Suppressor macrophage treated with lipopolysaccharide for 1 hour (primary cell): ENCODE measurements around the gene PMEPA1.
"Not testable (repeated sequence)": the region's sequence is repeated elsewhere in the genome, so short reads cannot be mapped to it uniquely, and the experiment has no call there.

ENCODE experiments used
- DNase-seq, 3 donors: peaks; one replicate each; pipeline ENCODE4 v3.0.0-alpha.2; 2020 to 2022

Gene PMEPA1

DNA sequence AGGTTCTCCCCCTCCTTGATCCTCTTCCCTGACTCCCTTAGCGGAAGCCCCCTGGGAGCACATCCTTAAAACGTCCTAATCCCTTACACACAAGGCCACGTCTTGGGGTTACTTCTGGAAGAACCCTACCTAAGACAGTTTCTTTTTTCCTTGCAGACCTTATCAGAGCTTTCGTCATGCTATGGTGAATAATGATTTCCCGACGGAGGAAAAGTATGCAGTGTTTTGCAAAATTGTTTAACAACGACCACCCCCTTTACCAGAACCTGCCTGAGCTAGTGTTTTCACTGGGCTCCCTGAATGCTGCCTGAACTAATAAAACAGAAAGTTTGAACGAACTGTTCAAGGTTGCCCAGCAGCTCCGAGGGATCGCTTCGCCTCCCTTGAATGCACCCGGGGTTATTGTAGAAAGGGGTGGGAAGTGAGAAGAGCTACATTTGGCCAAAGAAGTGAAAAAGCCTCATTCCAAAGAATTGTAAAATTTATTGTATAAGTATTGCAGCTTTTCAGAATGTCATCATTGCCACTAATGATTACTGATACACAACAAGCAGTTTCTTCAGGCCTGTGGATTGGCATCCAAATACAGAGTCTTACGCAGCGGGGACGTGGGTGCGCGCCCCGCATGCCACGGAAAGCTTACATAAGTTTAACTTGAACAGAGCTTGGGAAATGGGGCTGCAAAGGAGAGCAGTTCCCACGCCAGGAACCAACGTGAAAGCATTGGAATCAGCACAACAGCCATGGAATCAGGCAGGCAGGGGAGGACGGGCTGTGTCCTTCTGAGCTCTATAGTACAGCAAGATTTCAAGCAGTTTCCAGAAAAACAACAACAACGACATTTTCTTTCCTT is 61.7 kb downstream of the PMEPA1 start:
- DNase-seq: no peak

DNA sequence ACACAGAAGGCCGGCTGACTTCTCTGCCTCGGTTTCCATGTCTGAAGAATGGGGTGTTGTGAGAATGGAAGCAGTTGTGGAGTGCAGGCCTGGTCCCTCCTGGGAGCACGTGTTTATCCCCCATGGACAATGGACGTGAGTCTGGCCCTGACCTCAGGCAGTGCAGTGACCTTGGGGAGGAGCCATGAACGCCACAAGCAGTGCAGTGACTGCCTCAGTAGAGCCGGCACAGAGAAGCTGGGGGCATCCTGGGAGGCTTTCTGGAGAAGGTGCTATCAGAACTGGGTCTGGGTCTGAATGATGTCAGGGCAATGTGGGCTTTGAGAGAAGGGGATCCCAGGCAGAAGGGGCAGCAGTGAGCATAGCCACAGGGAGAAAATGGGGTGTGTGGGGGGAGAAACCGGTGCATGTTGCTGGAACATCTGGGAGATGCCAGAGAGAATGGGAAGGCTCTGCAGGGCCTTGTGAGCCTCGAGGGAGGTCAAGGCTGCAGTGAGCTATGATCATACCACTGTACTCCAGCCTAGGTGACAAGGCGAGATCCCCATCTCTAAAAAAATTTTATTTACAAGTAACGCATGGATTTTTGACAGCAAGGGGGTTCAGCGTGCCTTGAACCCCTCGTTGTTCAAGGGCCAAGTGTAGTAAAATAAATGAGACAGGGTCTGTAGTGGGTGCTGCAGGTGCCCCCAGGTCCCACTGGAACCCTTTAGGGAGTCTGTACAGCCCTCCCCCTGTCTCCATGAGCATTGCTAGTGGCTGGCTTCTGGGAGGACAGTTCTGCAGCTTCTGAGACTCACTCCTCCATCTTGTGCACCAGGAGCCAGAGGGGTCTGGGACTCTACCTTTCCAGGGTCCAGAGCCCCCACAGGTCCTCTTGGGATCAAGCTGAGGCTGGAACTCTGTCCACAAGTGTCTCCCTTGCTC is 62.5 kb downstream of the PMEPA1 start:
- DNase-seq: no peak

DNA sequence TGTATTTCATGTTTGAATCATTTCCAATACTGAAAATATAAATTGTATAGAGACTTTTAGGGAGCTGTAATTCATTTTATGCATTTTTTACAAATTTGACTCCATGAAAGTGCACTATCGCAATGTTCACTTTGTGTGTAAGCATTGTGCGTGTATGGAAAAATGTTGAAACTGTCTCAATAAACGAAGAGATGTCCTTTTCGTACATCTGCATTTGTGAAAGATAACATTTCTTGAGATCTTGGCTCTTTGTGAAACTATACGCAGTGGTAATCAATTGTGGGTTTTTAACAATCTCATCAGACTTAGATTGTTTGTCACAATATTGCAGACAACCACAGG is 70.9 kb downstream of the PMEPA1 start:
- no peak for DNase-seq

DNA sequence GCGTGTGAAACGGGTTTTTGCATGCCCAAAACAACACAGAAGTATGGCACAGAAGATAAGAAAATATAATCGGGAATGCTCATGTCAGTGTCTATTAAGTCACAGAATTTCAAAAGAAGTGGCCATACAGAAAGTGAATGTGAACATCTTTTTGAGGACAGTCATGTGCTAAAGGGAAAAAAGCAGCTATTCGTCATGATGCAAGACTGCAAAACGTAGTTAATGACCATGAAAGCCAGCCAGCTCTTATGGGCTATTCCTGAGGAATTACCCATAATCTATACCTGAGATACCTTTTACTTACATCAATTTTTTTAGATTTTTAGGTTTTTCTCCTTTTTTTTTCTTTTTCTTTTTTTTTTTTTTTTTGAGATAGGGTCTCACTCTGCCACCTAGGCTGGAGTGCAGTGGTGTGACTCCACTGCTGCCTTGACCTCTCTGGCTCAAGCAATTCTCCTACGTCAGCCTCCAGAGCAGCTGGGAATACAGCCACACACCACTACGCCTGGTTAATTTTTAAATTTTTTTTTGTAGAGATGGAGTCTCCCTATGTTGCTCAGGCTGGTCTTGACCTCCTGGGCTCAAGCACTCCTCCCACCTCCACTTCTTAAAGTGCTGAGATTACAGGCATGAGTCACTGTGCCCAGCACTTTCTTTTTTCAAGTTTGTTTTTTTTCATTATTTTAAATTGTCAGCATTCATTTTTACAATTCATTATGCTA is 71.5 kb downstream of the PMEPA1 start:
- DNase-seq: no peak

DNA sequence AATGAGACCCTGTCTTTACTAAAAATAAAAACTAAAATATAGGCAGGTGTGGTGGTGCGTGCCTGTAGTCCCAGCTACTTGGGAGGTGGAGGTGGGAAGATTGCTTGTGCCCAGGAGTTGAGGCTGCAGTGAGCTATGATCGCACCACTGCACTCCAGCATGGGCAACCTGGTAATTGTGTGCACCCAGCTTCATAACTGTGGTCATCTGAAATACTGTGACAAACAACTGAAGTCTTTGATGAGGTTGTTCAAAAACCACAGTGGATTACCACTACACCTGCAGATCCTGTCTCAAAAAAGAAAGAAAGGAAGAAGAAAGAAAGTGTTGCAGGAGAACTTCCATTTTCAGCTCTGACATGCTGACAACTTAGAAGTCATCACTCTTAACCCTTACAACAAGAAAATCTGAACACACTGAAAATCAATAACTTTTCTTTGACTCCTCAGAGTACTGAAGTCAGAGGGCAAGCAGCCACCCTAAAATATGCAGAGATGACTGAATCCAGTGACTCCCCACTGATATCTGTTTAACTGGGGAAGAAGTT is 75.8 kb downstream of the PMEPA1 start:
- no peak for DNase-seq

DNA sequence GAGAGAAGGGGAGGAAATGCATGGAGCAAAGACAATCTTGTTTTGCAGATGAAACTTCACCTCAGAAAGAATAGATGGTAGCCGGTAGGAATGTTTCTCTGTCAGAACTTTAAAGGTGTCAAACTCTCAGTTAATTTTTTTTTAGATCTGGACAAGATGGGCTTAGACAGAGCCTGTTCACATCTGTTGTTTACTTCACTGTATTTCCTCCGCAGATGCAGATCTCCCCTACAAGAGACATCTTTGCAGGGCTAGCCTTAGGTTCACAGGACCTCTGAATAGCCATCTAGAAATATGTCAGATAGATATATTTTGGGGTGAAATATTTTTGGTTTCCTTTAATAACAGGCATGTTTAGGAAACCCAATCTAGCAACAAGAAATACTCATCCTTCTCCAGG is 77.5 kb downstream of the PMEPA1 start:
- DNase-seq: no peak

DNA sequence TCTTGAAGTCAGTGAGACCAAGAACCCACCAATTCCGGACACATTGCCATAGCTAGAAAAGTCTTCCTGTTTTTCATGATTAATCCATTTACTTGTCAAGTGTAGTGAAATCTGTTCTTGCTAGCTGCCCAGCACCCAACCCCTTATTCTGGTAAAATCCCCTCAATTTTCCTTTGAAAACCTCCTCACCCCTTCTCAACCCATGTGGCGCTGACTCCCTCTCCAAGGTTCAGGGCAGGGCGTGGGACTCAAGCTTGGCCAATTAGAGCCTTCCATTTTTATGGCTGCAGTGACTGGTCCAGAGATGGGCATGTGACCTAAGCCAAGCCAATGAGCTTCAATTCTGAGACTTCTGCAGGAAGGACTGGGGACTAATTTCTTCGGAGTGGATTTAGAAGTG is 79.8 kb downstream of the PMEPA1 start:
- DNase-seq: peak; percentile 60 to 70 (median 64)

DNA sequence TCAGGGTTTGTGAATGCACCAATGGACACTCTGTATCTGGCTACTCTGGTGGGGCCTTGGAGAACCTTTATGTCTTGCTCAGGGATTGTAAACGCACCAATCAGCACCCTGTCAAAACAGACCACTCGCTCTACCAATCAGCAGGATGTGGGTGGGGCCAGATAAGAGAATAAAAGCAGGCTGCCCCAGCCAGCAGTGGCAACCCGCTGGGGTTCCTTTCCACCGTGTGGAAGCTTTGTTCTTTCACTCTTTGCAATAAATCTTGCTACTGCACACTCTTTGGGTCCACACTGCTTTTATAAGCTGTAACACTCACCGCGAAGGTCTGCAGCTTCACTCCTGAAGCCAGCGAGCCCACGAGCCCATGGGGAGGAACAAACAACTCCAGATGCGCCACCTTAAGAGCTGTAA is 80.3 kb downstream of the PMEPA1 start:
- not testable (repeated sequence) for DNase-seq

DNA sequence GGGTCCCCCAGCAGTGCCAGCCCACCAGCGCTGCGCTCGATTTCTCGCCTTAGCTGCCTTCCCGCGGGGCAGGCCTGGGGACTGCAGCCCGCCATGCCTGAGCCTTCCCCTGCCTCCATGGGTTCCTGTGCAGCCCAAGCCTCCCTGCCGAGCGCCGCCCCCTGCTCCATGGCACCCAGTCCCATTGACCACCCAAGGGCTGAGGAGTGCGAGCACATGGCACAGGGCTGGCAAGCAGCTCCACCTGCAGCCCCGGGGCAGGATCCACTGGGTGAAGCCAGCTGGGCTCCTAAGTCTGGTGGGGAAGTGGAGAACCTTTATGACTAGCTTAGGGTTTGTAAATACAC is 80.9 kb downstream of the PMEPA1 start:
- DNase-seq: not testable (repeated sequence)

DNA sequence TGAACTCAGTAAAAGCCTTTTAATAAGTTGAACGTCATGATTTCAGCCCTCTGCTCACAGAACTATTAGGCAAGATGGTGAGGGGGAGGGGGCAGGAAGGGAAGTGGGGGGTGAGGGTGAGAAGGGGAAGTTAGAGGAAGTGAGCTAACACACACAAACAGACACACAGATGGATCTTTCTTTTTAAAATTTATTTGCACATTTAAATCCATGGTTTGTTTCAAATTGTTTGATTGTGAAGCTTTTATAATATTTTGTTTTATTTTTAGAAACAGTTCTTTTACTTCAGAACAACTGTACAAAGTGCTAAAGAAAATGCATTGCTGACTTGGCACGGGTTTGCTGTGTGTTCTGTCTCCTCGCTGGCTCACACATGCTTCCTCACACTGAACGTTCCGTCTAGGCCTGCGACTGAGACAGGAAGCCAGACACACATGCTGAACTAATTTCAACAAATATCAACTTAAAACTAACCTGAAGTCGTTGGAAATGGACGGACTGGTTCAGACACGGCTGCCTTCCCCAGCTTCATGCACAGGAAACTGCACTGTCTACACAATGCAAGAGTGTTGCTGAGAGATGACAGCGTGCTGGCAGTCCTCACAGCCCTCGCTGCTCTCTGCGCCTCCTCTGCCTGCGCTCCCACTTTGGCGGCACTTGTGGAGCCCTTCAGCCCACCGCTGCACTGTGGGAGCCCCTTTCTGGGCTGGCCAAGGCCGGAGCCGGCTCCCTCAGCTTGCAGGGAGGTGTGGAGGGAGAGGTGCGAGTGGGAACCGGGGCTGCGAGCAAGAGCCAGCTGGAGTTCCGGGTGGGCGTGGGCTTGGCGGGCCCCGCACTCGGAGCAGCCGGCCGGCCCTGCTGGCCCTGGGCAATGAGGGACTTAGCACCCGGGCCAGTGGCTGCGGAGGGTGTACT is 81.5 kb downstream of the PMEPA1 start:
- DNase-seq: peak; percentile 78 to 91 (median 89)

DNA sequence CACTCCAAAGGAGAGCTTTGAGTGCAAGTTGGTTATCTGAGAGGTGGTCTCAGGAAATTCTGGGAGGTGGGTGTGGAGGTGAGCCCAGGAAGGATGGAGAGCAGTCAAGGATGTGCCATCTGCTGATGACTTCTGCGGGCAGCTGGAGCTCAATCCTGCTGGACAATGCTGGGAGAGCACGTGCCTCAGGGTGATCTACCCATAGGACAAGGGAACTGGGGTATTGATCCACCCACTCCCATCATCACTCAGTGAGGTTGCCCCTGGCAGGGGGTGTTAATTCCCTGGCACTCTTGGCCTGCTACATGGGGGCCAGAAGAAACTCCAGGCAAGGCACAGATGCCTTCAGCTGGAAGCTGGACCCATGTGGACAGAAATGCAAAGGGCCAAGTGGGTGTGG is 82.5 kb downstream of the PMEPA1 start:
- no peak for DNase-seq

DNA sequence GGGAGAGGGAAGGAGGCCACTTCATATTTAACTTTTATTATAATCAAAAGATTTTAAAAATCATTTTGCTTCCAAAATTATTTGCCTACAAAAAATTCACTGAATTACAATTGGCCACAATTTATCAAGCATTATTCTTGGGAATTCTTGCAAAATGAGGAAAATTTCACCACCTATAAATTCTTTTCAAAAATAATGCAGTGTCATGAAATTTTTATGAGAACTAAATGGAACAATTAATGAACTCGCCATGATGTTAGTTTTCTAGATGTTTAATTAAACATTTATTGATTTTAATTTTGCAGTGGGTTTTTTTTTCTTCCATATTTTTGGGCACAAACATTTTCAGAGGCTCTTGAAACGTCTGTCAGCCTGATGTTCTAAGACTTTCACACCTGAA is 83.8 kb downstream of the PMEPA1 start:
- no peak for DNase-seq

DNA sequence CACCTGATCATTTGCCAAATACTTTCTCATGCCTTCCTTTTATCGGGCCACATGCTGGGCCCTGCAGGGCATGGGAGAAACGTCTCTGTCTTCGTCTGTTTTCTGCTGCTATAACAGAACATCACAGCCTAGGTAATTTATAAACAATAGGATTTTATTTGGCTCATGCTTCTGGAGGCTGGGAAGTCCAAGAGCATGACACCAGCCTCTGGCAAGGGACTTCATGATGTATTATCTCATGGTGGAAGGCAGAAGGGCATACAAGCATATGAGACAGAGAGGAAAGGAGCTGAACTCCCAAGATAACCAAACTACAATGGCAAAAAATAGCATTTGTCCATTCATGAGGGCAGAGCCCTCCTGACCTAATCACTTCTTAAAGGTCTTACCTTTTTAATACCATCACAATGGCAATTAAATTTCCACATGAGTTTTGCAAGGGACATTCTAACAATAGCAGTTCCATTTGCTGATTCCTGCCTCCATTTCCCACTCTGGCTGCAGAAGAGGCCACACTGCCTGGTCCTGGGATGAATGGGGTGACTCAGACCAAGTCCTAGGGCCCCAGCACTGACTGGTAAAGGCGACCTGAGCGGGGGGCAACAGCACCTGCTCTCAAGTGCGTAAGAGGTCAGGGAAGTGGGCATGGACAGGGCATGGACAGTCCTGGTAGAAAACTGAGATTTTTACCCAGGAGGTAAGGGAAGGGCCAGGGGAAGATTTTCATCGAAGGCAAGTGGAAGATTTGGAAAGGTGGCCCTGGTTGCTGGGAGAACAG is 84.4 kb downstream of the PMEPA1 start:
- no peak for DNase-seq

DNA sequence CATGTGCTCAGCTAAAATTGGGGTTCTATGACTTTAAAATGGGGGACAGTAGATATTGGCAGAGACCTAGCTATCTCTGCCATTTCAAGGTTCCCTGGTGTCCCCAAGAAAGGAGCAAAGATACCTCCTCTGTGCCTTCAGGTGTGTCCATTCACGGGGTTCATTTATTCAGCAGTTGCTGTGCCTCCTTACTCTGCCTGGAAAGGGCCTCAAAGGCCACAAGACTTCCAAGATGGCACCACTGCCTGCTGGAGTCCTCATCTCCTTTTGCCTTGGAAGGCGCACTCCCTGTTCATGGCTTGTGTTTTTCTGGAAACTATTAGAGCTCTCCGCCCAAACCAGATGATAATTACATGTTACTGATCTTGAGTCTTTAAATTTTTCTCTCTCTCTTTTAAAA is 85.7 kb downstream of the PMEPA1 start:
- no peak for DNase-seq

DNA sequence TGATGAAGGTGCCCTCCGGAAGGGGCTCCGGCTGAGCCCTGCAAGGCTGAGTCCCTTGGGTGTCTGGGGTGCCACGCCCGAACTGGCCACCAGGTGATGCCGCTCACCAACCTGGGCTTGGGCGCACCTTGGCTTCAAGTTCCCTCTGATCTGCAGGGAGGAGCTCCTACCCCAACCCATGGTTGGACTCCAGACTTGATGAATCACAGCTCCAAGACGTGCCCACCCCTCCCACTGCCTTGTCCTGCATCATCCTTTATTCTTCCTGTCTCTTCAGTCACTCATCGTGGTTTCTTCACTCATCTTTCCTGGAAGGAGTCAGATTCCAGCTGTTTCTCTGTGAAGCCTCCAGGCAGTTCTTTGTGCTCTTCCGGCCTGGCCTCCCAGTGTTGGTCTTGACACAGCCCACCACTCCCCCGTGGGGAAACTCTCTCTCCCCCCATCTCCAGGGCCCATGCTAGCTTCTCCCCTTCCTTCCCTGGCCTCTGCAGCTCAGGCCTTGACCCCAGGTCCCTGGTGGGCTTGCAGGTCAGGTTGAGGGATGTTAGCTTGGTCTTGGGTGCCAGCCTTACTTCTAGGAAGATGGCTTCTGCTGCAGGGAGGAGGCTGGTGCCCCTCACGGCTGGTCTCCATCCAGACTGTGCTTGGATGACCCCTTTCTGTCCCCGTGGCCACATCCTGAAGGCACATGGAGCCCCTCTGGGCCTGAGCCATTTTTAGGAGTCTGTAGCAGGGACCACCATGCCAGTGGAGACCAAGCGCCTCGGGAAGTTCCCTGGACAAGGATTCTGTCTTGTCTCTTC is 87.0 kb downstream of the PMEPA1 start:
- peak; percentile 28 to 58 (median 45) for DNase-seq

DNA sequence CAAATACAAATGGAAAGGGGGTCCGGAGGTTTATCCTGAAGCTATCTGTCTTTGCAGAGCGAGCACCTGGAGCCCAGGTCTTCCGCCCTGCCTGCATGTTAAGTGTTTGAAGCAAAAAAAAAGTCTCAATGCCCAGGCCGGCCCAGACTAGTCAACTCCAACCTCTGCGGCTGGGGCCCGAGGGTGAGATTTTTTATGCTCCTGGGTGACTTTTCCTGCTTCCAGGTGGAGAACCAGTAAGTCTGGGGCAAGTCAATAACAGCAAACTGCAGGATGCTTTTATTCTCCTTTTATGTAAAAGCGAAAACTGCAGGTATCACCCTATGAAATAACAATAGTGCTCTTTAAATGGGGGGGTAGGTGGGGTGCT is 87.6 kb downstream of the PMEPA1 start:
- DNase-seq: no peak

DNA sequence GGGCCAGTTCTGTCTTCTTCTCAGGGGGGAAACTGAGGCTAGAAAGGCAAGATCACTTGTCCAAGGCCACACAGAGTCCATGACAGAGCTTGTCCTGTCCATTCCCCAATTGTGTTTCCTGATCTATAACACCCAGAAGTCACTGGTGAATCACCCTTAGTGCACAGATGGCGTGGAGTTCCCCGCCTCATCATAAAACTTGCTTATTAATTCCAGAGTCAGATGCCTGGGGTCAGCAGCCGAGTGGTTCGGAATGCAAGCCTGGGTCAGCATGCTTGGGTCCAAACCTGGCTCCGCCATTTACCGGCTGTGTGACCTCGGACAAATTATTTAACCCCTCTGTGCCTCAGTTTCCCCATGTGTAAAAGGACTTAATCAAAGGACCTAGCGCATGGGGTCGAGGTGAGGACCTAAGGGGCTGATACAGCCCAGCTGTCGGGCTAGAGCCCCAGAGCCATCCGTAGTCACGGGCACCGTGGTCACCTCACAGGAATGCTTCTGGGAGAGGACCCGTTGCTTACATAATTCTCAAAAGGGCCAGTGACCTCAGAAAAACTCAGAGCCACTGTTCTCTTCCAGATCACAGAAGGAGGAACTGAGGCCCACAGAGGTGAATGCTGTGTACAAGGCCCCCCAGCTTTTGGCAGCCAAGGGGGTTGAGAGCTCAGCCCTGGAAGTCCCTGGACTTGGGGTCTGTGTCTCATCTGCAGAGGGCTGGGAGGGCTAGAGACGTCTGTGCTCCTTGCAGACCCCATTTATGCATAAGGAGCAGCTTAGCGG is 88.2 kb downstream of the PMEPA1 start:
- DNase-seq: peak; percentile 53 to 66 (median 60)

DNA sequence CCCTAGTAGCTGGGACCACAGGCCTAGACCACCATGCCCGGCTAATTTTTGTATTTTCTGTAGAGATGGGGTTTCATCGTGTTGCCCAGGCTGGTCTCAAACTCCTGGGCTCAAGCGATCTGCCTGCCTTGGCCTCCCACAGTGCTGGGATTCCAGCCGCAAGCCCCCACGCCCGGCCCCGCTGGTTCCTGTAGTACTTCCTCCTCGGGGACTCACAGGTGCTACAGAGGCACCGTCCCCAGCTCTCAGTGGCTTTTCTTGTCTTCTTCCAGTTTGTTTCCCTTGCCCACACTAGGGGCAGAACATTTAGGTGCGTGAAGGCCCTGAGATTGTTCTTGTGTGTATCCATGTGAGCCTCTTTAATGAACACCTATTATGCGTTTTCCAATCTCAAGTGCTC is 88.8 kb downstream of the PMEPA1 start:
- no peak for DNase-seq

DNA sequence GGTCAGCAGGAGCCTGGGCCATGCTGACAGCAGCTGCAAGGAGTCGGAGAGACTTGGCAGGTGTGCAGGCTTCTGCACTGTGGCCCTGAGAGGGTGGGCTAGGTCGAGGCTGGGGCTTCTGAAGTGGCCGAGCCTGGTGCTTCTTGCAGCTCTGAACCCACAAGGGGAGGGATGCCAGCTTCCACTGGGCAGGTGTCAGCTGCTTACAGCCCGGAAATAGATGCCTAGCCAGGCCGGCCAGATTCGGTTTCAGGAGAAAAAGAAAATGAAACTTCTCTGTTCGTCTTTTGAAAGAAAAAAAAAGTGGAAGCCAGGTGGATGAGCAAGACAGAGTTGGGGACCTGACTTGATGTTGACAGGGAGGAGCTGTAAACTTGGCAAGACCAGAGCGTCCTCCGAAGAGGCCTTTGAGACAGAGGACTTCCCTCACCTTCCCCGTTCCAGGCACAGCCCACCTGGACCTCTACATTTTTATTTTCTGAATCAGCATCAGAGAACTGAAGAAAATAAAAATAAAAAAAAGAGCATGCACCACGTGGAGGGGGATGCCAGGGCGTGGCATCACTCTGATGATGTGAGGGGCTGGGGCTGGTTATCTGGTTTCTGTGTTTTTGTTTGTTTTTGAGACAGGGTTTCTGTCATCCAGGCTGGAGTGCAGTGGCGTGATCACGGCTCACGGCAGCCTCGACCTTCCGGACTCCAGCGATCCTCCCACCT is 89.4 kb downstream of the PMEPA1 start, which contains the start of gene ZBP1:
ZBP1 (minus strand) TSS at position 153 of the 717 bp plus-strand sequence; CDS start at position 22, 131 bp downstream.
- DNase-seq: peak; percentile 30 to 54 (median 46)
